Sigmoid colon (tissue), 7 donors: ENCODE measurements around the gene TMEM164. TPM values are rescaled to one million over a fixed set of nuclear protein-coding genes. Genes with fewer than 3 reads are reported as not detected.

ENCODE experiments used
- DNase-seq: peaks from one replicate; pipeline ENCODE4 v3.0.0-alpha.2; 2019
- H3K27ac ChIP-seq, 4 donors: fragments of 200-600 bp; sonication (generic); one replicate each; pipeline ENCODE4 v1.5.1; 2016 to 2019; ENCODE audit warnings: mild to moderate bottlenecking in 1 of 4
- H3K27me3 ChIP-seq, 3 donors: fragments of 200-600 bp; sonication (generic); one replicate each; pipeline ENCODE4 v1.5.1; 2019; ENCODE audit warnings: mild to moderate bottlenecking in 1 of 3
- H3K36me3 ChIP-seq, 4 donors: fragments of 200-600 bp; sonication (generic); one replicate each; pipeline ENCODE4 v1.5.1; 2016 to 2019
- H3K4me1 ChIP-seq, 4 donors: fragments of 200-600 bp; sonication (generic); one replicate each; pipeline ENCODE4 v1.5.1; 2017 to 2019
- H3K4me3 ChIP-seq, 4 donors: fragments of 200-600 bp; sonication (generic); one replicate each; pipeline ENCODE4 v1.5.1; 2017 to 2019; ENCODE audit warnings: mild to moderate bottlenecking in 2 of 4, moderate library complexity in 1 of 4
- H3K9me3 ChIP-seq, 4 donors: fragments of 200-600 bp in 3 of 4; sonication (generic) in 3 of 4; one replicate each; pipeline versions ENCODE4 v1.5.1 to v1.6.1; 2013 to 2019
- CTCF ChIP-seq, 4 experiments: fragments of 450-650 bp in 3 of 4; fragments of 200-600 bp in 1 of 4; IDR thresholded peaks; one replicate each; pipeline ENCODE4 v1.5.1; 2016 to 2019; ENCODE audit warnings: antibody characterized with exemption in 4 of 4, mild to moderate bottlenecking in 3 of 4, moderate library complexity in 2 of 4
- EP300 ChIP-seq, 4 donors: sonication (generic); formaldehyde crosslinking; IDR thresholded peaks; one replicate each; pipeline ENCODE4 v1.6.1; 2017; ENCODE audit warnings: antibody characterized with exemption in 4 of 4
- POLR2A ChIP-seq, 2 donors: fragments of 450-650 bp; IDR thresholded peaks; one replicate each; pipeline ENCODE4 v1.6.1; 2016; ENCODE audit warnings: antibody characterized with exemption in 2 of 2, mild to moderate bottlenecking in 2 of 2, moderate library complexity in 2 of 2
- POLR2AphosphoS5 ChIP-seq, 4 donors: sonication (generic); formaldehyde crosslinking; IDR thresholded peaks; one replicate each; pipeline ENCODE4 v1.6.1; 2017; ENCODE audit warnings: antibody characterized with exemption in 4 of 4
- WGBS, 2 donors: extraction: QIAGEN DNeasy Blood & Tissue Kit; methylation state at CpG; one replicate each; pipeline ENCODE4 v1.1.7; 2013; 5-methylcytosine and 5-hydroxymethylcytosine counted together
- intact Hi-C: fragments of 100-400 bp; cut with DNase I; formaldehyde crosslinking; loops from one replicate; pipeline ENCODE4 v1.15.1; 2023
- polyA plus RNA-seq, 3 donors: library from polyadenylated mRNA; stranded (reverse); fragments of 200-250 nt; gene quantifications; one replicate each; pipeline ENCODE4 v1.2.3, GENCODE V29; 2013
- total RNA-seq, 4 donors: library from RNA; depleted of rRNA; stranded (reverse); fragments of >200 nt; gene quantifications; one replicate each; pipeline ENCODE4 v1.1.0, GENCODE V29; 2016
- donor health status: healthy with polysubstance abuse.
- donor health status: Bipolar disorder and iron deficiency.
- donor health status: healthy.

The TMEM164 gene
- total and polyA plus RNA-seq, 7 donors, result 6.4 to 43.2 (median 12.7) TPM

- Histone ChIP-seq H3K4me1 (peaks cover 0 to 6% (median 0%) of the 10 kb centered on the region in 4 donors), H3K4me3 (no peak overlapping the region), H3K27ac (no peak overlapping the region), H3K36me3 (no peaks in the 10 kb centered on the region), H3K9me3 (no peaks in the 10 kb centered on the region), H3K27me3 (no peaks in the 10 kb centered on the region)
- DNase-seq, result no peak
- intact Hi-C loops, result no loop called here
- TF ChIP-seq POLR2A (IDR thresholded peaks at IDR 0.05) (no peak), CTCF (IDR thresholded peaks at IDR 0.05) (no peak), EP300 (IDR thresholded peaks at IDR 0.05) (no peak), POLR2AphosphoS5 (IDR thresholded peaks at IDR 0.05) (no peak)
- WGBS, 2 donors, result 93 to 95% methylated on average over 2 of the region's 2 CpGs
Observed at GRCh38 chrX:110034036-110034435, 31.1 kb downstream of the TMEM164 start.

GRCh38 chrX:110036162-110037033 is 33.5 kb downstream of the TMEM164 start:
- intact Hi-C loops, result no loop called here
- Histone ChIP-seq H3K9me3 (no peaks in the 10 kb centered on the region), H3K36me3 (no peaks in the 10 kb centered on the region), H3K27me3 (no peaks in the 10 kb centered on the region), H3K4me3 (no peak overlapping the region), H3K27ac (no peak overlapping the region), H3K4me1 (no peaks in the 10 kb centered on the region)
- no peak for TF ChIP-seq EP300 (IDR thresholded peaks at IDR 0.05)
- no peak for DNase-seq
- WGBS, 2 donors, result 39 to 66% methylated on average over 3 of the region's 3 CpGs

GRCh38 chrX:110037178-110037577 is 34.3 kb downstream of the TMEM164 start:
- intact Hi-C loops, result no loop called here
- TF ChIP-seq EP300 (IDR thresholded peaks at IDR 0.05) (no peak), CTCF (IDR thresholded peaks at IDR 0.05) (no peak), POLR2A (IDR thresholded peaks at IDR 0.05) (no peak), POLR2AphosphoS5 (IDR thresholded peaks at IDR 0.05) (no peak)
- 72 to 81% methylated on average over 2 of the region's 2 CpGs for WGBS, 2 donors

GRCh38 chrX:110038900-110039299 is 36.0 kb downstream of the TMEM164 start:
- TF ChIP-seq EP300 (IDR thresholded peaks at IDR 0.05) (no peak), POLR2A (IDR thresholded peaks at IDR 0.05) (no peak), CTCF (IDR thresholded peaks at IDR 0.05) (no peak), POLR2AphosphoS5 (IDR thresholded peaks at IDR 0.05) (no peak)
- intact Hi-C loops, result no loop called here

More at GRCh38 chrX:110037178-110037577, 34.3 kb downstream of the TMEM164 start:
- no peaks in the 10 kb centered on the region for H3K27me3 ChIP-seq
- H3K36me3 ChIP-seq, result no peaks in the 10 kb centered on the region
- no peaks in the 10 kb centered on the region for H3K4me1 ChIP-seq
- H3K4me3 ChIP-seq, result no peak overlapping the region
- no peaks in the 10 kb centered on the region for H3K9me3 ChIP-seq
- no peak overlapping the region for H3K27ac ChIP-seq
- no peak for DNase-seq

GRCh38 chrX:110041980-110042379 is 39.1 kb downstream of the TMEM164 start:
- H3K4me3 ChIP-seq, result no peak overlapping the region
- intact Hi-C loops, result no loop called here
- no peak overlapping the region for H3K27ac ChIP-seq
- TF ChIP-seq POLR2AphosphoS5 (IDR thresholded peaks at IDR 0.05), result no peak
- TF ChIP-seq EP300 (IDR thresholded peaks at IDR 0.05), result no peak
- TF ChIP-seq CTCF (IDR thresholded peaks at IDR 0.05), result no peak
- no peak for TF ChIP-seq POLR2A (IDR thresholded peaks at IDR 0.05)
- WGBS, 2 donors, result 47 to 89% methylated on average over 2 of the region's 2 CpGs
- no peaks in the 10 kb centered on the region for H3K9me3 ChIP-seq
- no peaks in the 10 kb centered on the region for H3K27me3 ChIP-seq
- no peak for DNase-seq
- no peaks in the 10 kb centered on the region for H3K36me3 ChIP-seq
- H3K4me1 ChIP-seq, result peaks cover 0 to 6% (median 3%) of the 10 kb centered on the region in 4 donors

More at GRCh38 chrX:110038900-110039299, 36.0 kb downstream of the TMEM164 start:
- H3K27ac ChIP-seq, result no peak overlapping the region
- H3K36me3 ChIP-seq, result no peaks in the 10 kb centered on the region
- H3K9me3 ChIP-seq, result no peaks in the 10 kb centered on the region
- no peaks in the 10 kb centered on the region for H3K27me3 ChIP-seq
- H3K4me1 ChIP-seq, result peaks cover 0 to 6% (median 0%) of the 10 kb centered on the region in 4 donors
- DNase-seq, result no peak
- no peak overlapping the region for H3K4me3 ChIP-seq
